Mesothelial cell of epicardium (in vitro differentiated cells): Measurements from ENCODE around the gene KLHL30. TPM values are rescaled to one million over a fixed set of nuclear protein-coding genes. Genes with fewer than 3 reads are reported as not detected.

Source experiments
- DNase-seq, 2 experiments: peaks; one replicate each; pipeline ENCODE4 v3.0.0; 2021; ENCODE audit warnings: low spot score in 2 of 2; ENCODE audit not compliant: unreplicated experiment in 2 of 2
- H3K27ac Mint-ChIP-seq: 2 replicates; pipeline ENCODE4 v1.8.0; 2021; ENCODE audit warnings: mixed read lengths
- H3K27me3 Mint-ChIP-seq: 2 replicates; pipeline ENCODE4 v1.8.0; 2021; ENCODE audit warnings: low read depth, mixed read lengths
- H3K36me3 Mint-ChIP-seq: 2 replicates; pipeline ENCODE4 v1.8.0; 2021; ENCODE audit warnings: mixed read lengths
- H3K4me1 Mint-ChIP-seq: 2 replicates; pipeline ENCODE4 v1.8.0; 2021; ENCODE audit warnings: mixed read lengths
- H3K4me3 Mint-ChIP-seq: 2 replicates; pipeline ENCODE4 v1.8.0; 2021; ENCODE audit warnings: mild to moderate bottlenecking, moderate library complexity, mixed read lengths
- H3K9me3 Mint-ChIP-seq: 2 replicates; pipeline ENCODE4 v1.8.0; 2021; ENCODE audit warnings: mixed read lengths
- total RNA-seq: library from RNA; stranded (reverse); gene quantifications from 3 replicates; pipeline ENCODE4 v1.2.1, GENCODE V29; 2021
- TF ChIP-seq, protein P1 (sequence below): fragments of 200-600 bp; sonication (generic); IDR thresholded peaks from one replicate; pipeline ENCODE4 v1.5.0; 2021; ENCODE audit warnings: antibody characterized with exemption; ENCODE audit not compliant: unreplicated experiment

KLHL30 gene
- total RNA-seq, 1 donor from 2014 or later: 0.16 TPM

DNA sequence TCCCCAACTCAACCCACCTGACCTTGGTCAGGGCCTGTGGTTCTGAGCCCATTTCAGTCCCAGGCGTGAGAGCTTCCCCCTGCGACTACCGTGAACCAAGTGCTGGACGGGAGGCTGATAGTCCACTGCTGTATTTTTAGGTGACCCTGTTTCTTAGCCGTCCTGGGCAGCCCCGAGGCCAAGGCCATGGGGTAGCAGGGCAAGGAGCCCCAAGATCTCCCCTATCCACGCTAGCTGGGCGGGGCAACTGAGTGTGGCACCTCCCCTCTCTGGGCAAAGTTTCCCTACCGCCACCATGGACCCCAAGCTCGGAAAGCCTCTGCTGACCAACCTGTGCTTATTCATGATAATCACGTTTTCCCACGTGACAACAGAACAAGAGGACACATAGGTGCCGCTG is 583 bp upstream of the KLHL30 start:
- Mint-ChIP-seq H3K9me3 (no peaks in the 10 kb centered on the region), H3K4me3 (no peak overlapping the region), H3K27me3 (no peaks in the 10 kb centered on the region), H3K4me1 (peaks cover 14% of the 10 kb centered on the region), H3K27ac (no peak overlapping the region), H3K36me3 (no peaks in the 10 kb centered on the region)
- no peak for DNase-seq
- TF ChIP-seq, protein P1, sequence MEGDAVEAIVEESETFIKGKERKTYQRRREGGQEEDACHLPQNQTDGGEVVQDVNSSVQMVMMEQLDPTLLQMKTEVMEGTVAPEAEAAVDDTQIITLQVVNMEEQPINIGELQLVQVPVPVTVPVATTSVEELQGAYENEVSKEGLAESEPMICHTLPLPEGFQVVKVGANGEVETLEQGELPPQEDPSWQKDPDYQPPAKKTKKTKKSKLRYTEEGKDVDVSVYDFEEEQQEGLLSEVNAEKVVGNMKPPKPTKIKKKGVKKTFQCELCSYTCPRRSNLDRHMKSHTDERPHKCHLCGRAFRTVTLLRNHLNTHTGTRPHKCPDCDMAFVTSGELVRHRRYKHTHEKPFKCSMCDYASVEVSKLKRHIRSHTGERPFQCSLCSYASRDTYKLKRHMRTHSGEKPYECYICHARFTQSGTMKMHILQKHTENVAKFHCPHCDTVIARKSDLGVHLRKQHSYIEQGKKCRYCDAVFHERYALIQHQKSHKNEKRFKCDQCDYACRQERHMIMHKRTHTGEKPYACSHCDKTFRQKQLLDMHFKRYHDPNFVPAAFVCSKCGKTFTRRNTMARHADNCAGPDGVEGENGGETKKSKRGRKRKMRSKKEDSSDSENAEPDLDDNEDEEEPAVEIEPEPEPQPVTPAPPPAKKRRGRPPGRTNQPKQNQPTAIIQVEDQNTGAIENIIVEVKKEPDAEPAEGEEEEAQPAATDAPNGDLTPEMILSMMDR: no peak

DNA sequence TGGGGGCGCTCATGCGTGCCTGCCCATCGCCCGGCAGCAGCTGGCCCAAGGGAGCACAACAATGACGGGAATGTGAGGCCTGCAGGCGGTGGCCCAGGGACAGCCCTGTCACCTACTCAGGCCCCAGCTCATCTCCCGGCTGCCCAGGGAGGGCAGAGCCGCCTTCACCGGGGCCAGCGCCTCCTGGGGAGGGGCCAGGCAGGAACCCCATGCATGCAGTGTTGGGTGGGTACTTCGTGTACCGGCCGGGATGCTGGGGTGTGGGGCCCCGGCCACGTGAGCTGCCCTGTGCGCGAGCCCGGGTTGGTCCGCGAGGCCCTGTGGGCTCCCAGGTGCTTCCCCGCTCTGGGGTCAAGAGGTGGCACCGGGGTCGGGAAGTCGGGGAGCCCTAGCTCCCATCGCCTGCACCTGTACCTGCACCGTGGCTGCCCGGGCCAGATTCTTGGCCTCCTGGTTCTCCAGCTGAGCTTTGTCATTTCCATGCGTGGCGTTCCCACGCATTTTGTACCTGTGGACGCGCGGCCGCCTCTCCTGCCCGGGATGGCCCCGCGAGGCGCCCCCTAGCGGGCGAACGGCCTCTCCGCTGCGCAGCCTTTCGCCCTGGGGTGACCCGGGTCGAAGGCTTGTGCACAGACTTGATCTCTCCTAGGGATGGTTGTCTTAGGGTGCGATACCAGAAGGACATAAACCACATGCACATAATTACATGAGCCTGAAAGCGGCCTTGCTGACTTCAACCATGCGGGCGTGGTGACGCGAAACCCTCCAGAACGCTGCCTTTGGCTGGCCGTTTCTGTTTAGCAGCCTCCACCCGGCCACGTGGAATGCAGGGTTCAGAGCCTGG is 950 bp downstream of the KLHL30 start:
- no peaks in the 10 kb centered on the region for H3K9me3 Mint-ChIP-seq

DNA sequence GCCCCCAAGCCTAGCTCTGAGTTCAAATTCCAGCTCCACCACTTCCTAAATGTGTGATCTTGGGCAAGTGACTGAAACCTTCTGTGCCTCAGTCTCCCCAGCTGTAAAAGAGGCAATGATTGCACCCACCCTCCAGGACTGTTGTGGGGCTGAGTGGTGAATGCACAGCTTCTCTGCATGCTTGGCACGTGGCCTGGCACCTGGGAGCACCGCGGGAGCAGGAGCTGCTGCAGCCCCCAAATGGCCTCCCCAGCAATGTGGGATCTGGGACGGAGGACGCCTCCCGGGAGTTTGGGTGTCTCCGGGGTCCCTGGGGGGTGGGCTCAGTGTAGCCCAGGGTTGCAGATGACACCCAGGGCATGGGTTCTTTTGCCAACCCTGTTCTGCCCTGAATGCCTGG is 1.6 kb downstream of the KLHL30 start:
- Mint-ChIP-seq H3K4me3 (no peak overlapping the region), H3K4me1 (peaks cover 14% of the 10 kb centered on the region), H3K9me3 (no peaks in the 10 kb centered on the region), H3K36me3 (no peaks in the 10 kb centered on the region), H3K27ac (no peak overlapping the region), H3K27me3 (no peaks in the 10 kb centered on the region)
- no peak for DNase-seq
- TF ChIP-seq, protein P1: no peak

More for the DNA sequence above, 950 bp downstream of the KLHL30 start:
- DNase-seq: no peak
- peaks cover 14% of the 10 kb centered on the region for H3K4me1 Mint-ChIP-seq
- H3K36me3 Mint-ChIP-seq: no peaks in the 10 kb centered on the region
- no peak overlapping the region for H3K27ac Mint-ChIP-seq
- TF ChIP-seq, protein P1: peak; percentile 73
- H3K27me3 Mint-ChIP-seq: no peaks in the 10 kb centered on the region
- no peak overlapping the region for H3K4me3 Mint-ChIP-seq

DNA sequence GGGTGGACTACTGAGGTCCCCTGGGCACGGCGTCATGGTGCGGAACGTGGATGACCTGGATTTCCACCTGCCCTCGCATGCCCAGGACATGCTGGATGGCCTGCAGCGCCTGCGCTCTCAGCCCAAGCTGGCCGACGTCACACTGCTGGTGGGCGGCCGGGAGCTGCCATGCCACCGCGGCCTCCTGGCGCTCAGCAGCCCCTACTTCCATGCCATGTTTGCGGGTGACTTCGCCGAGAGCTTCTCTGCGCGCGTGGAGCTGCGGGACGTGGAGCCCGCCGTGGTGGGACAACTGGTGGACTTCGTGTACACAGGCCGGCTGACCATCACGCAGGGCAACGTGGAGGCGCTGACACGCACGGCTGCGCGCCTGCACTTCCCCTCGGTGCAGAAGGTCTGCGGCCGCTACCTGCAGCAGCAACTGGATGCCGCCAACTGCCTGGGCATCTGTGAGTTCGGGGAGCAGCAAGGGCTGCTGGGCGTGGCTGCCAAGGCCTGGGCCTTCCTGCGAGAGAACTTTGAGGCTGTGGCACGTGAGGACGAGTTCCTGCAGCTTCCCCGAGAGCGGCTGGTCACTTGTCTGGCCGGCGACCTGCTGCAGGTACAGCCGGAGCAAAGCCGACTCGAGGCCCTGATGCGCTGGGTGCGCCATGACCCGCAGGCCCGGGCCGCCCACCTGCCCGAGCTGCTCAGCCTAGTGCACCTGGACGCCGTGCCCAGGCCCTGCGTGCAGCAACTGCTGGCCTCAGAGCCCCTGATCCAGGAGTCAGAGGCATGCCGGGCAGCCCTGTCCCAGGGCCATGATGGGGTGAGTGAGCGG is 2.5 kb downstream of the KLHL30 start:
- Mint-ChIP-seq H3K4me1 (peaks cover 14% of the 10 kb centered on the region), H3K4me3 (no peak overlapping the region), H3K27ac (no peak overlapping the region)

DNA sequence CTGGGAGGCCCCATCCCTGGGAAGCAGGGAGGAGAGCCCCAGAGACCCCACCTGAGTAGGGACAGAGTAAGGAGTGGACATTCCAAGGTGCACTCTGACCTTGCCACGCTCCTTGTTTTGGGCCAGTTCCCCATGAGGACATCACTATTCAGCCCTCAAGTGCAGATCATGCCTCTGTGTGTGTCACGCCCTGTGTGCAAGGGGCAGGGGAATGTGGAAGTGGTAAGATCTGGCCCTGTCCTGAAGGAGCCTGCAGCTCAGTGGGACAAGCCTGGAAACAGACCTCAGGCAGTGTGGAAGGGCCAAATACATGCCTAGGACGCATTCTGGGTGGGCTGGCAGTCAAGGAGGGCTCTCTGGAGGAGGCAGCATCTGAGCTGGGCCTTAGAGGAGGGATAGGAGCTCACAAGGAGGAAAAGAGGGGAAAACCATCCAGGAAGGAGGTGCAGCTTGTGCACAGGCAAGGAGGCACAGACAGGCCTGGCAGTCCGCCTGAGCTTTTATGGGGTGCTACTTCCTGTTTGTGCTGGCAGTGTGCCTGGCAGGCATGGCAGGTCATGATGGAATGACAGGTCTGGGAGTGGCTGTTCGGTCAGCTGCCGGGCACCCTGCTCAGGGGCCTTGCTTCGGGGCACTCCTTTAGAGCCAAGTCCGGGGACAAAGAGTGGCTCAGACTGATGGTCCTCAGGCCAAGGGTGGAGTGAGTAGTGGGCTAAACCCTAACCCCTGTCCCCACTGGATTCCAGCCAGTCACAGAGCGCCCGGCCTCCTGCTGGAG is 3.3 kb downstream of the KLHL30 start:
- peak overlapping the region; percentile 73 for H3K27ac Mint-ChIP-seq
- no peak overlapping the region for H3K4me3 Mint-ChIP-seq
- no peak for DNase-seq
- no peaks in the 10 kb centered on the region for H3K27me3 Mint-ChIP-seq
- H3K4me1 Mint-ChIP-seq: peaks cover 14% of the 10 kb centered on the region
- no peaks in the 10 kb centered on the region for H3K36me3 Mint-ChIP-seq
- TF ChIP-seq, protein P1: no peak
- H3K9me3 Mint-ChIP-seq: no peaks in the 10 kb centered on the region

More for the DNA sequence above, 2.5 kb downstream of the KLHL30 start:
- Mint-ChIP-seq H3K36me3 (no peaks in the 10 kb centered on the region), H3K27me3 (no peaks in the 10 kb centered on the region), H3K9me3 (no peaks in the 10 kb centered on the region)
- TF ChIP-seq, protein P1: no peak
- no peak for DNase-seq
